NT2/D1 (cell line): ENCODE measurements around the gene AFAP1L2.

Experiments
- SUZ12 ChIP-seq: IDR thresholded peaks from 2 replicates; pipeline ENCODE4 v1.6.1; 2011; ENCODE audit not compliant: insufficient read length, insufficient read depth; ENCODE audit errors: extremely low read depth
- YY1 ChIP-seq: IDR thresholded peaks from 2 replicates; pipeline ENCODE4 v1.6.1; 2011; ENCODE audit not compliant: insufficient read length, insufficient read depth
- ZNF274 ChIP-seq: IDR thresholded peaks from 2 replicates; pipeline ENCODE4 v1.6.1; 2011; ENCODE audit warnings: mild to moderate bottlenecking, low read depth, low read length

DNA sequence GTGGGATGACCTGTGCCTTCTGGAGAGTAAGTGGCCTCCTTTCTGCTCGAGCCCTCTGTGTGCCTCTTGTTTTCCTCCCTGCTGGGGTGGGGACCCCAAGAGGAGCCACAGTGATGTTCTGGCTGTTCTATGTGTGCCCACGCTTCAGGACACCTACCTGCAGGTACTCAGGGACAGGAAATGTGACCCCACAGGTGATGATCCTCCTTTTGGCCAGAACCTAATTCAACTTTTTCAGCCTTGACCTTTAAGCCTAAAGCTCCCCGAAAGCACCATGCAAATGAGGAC, 95.0 kb downstream of the AFAP1L2 start:
- TF ChIP-seq SUZ12 (no peak), YY1 (no peak), ZNF274 (no peak)
